CD4-positive, alpha-beta memory T cell (primary cell): Measurements from ENCODE around the gene IQSEC3. TPM values are rescaled to one million over a fixed set of nuclear protein-coding genes. Genes with fewer than 3 reads are reported as not detected.

Source experiments
- CTCF ChIA-PET: fragments of 350-600 bp; sonication (Branson Sonifier 250); formaldehyde crosslinking; loops from one replicate; lab custom pipeline; 2021; ENCODE audit warnings: inconsistent platforms; ENCODE audit not compliant: partially characterized antibody; lab: Charles Lee
- POLR2A ChIA-PET: fragments of 350-600 bp; sonication (Branson Sonifier 250); formaldehyde crosslinking; loops from one replicate; lab custom pipeline; 2021; ENCODE audit not compliant: partially characterized antibody; lab: Charles Lee
- DNase-seq, 5 donors: peaks; one replicate each; pipeline versions ENCODE4 v3.0.0 to v3.0.0-alpha.2; 2020 to 2022; ENCODE audit warnings: mixed read lengths in 1 of 5
- H3K27ac ChIP-seq: one replicate; pipeline ENCODE4 v1.7.0; 2013; ENCODE audit warnings: low read depth, low read length
- H3K27me3 ChIP-seq: 2 replicates; pipeline ENCODE4 v1.7.0; 2013; ENCODE audit warnings: mild to moderate bottlenecking, low read length, moderate library complexity; ENCODE audit not compliant: insufficient read depth
- H3K36me3 ChIP-seq: 2 replicates; pipeline ENCODE4 v1.7.0; 2013; ENCODE audit warnings: mild to moderate bottlenecking, low read length, moderate library complexity; ENCODE audit not compliant: insufficient read depth
- H3K4me1 ChIP-seq: 2 replicates; pipeline ENCODE4 v1.7.0; 2013; ENCODE audit warnings: mild to moderate bottlenecking, low read length, moderate library complexity; ENCODE audit not compliant: insufficient read depth
- H3K4me3 ChIP-seq, 2 donors: one replicate each; pipeline ENCODE4 v1.7.0; 2013; ENCODE audit warnings: low read length in 2 of 2, mild to moderate bottlenecking in 1 of 2
- H3K9me3 ChIP-seq, 2 donors: one replicate each; pipeline ENCODE4 v1.7.0; 2013; ENCODE audit warnings: low read length in 2 of 2, control low read depth in 1 of 2; ENCODE audit not compliant: control insufficient read depth in 1 of 2
- H3K27ac Mint-ChIP-seq, 7 donors: one replicate each; pipeline ENCODE4 v1.8.0; 2020 to 2021; ENCODE audit warnings: mixed read lengths in 7 of 7, mild to moderate bottlenecking in 6 of 7, inconsistent platforms in 3 of 7, moderate library complexity in 3 of 7
- H3K27me3 Mint-ChIP-seq, 2 donors: one replicate each; pipeline ENCODE4 v1.8.0; 2020 to 2021; ENCODE audit warnings: mixed read lengths in 2 of 2
- H3K36me3 Mint-ChIP-seq, 2 donors: one replicate each; pipeline ENCODE4 v1.8.0; 2020 to 2021; ENCODE audit warnings: mixed read lengths in 2 of 2, inconsistent platforms in 1 of 2, mild to moderate bottlenecking in 1 of 2
- H3K4me1 Mint-ChIP-seq, 4 donors: one replicate each; pipeline ENCODE4 v1.8.0; 2020 to 2021; ENCODE audit warnings: mixed read lengths in 4 of 4, mild to moderate bottlenecking in 1 of 4
- H3K4me3 Mint-ChIP-seq, 8 donors: one replicate each; pipeline ENCODE4 v1.8.0; 2020 to 2021; ENCODE audit warnings: mixed read lengths in 8 of 8, mild to moderate bottlenecking in 7 of 8, moderate library complexity in 6 of 8, inconsistent platforms in 3 of 8
- H3K9me3 Mint-ChIP-seq, 8 donors: one replicate each; pipeline ENCODE4 v1.8.0; 2020 to 2021; ENCODE audit warnings: mixed read lengths in 8 of 8, mild to moderate bottlenecking in 5 of 8, inconsistent platforms in 3 of 8, moderate library complexity in 1 of 8
- intact Hi-C: fragments of 100-400 bp; cut with micrococcal nuclease; formaldehyde crosslinking; loops from one replicate; pipeline ENCODE4 v1.15.1; 2023
- polyA plus RNA-seq, 2 donors: library from polyadenylated mRNA; unstranded; fragments of 300-500 nt; fragmentation: Illumina TruSeq; gene quantifications; one replicate each; pipeline ENCODE4 v1.2.3, GENCODE V29; 2021
- total RNA-seq, 2 experiments: library from RNA; stranded (reverse); gene quantifications; one replicate each; pipeline ENCODE4 v1.2.3, GENCODE V29; 2021

Gene IQSEC3
- total and polyA plus RNA-seq, 4 experiments from 2014 or later: 0.84 to 0.91 TPM; not detected in 2

GRCh38 chr12:96543-96942 is 30.0 kb downstream of the IQSEC3 start:
- H3K9me3 Mint-ChIP-seq: peaks cover 0 to 5% (median under 1%) of the 10 kb centered on the region in 8 donors
- no peak overlapping the region for H3K4me3 Mint-ChIP-seq
- H3K4me1 ChIP-seq: no peaks in the 10 kb centered on the region
- no peaks in the 10 kb centered on the region for H3K9me3 ChIP-seq
- H3K4me3 ChIP-seq: no peak overlapping the region
- H3K27me3 Mint-ChIP-seq: peaks cover 15 to 17% of the 10 kb centered on the region in 2 donors
- no peaks in the 10 kb centered on the region for H3K36me3 Mint-ChIP-seq
- H3K27me3 ChIP-seq: no peaks in the 10 kb centered on the region
- H3K4me1 Mint-ChIP-seq: no peaks in the 10 kb centered on the region
- no peak overlapping the region for H3K27ac ChIP-seq
- CTCF ChIA-PET: no interaction called here
- intact Hi-C loops: no loop called here
- POLR2A ChIA-PET: no interaction called here
- no peak overlapping the region for H3K27ac Mint-ChIP-seq
- no peak for DNase-seq
- H3K36me3 ChIP-seq: no peaks in the 10 kb centered on the region

- Mint-ChIP-seq H3K4me3 (no peak overlapping the region), H3K27me3 (peaks cover 15 to 18% of the 10 kb centered on the region in 2 donors), H3K27ac (no peak overlapping the region), H3K4me1 (peaks cover 0 to 2% (median 0%) of the 10 kb centered on the region in 4 donors), H3K36me3 (no peaks in the 10 kb centered on the region), H3K9me3 (peaks cover 0 to under 1% (median 0%) of the 10 kb centered on the region in 8 donors)
- Histone ChIP-seq H3K27ac (no peak overlapping the region), H3K36me3 (no peaks in the 10 kb centered on the region), H3K27me3 (no peaks in the 10 kb centered on the region), H3K9me3 (no peaks in the 10 kb centered on the region), H3K4me1 (peaks cover under 1% of the 10 kb centered on the region), H3K4me3 (no peak overlapping the region)
- DNase-seq: no peak
- intact Hi-C loops: no loop called here
- ChIA-PET CTCF (no interaction called here), POLR2A (no interaction called here)
These were observed 32.4 kb downstream of the IQSEC3 start for GRCh38 chr12:98924-99352.

- ChIA-PET POLR2A (no interaction called here), CTCF (no interaction called here)
- no peak overlapping the region for H3K4me3 Mint-ChIP-seq
- Histone ChIP-seq H3K4me3 (no peak overlapping the region), H3K36me3 (no peaks in the 10 kb centered on the region), H3K27ac (no peak overlapping the region), H3K4me1 (peaks cover 7% of the 10 kb centered on the region), H3K9me3 (no peaks in the 10 kb centered on the region), H3K27me3 (no peaks in the 10 kb centered on the region)
- intact Hi-C loops: no loop called here
- peak overlapping the region in 1 of 7 donors; percentile 67 for H3K27ac Mint-ChIP-seq
- peaks cover 0 to 2% (median 0%) of the 10 kb centered on the region in 4 donors for H3K4me1 Mint-ChIP-seq
- H3K27me3 Mint-ChIP-seq: peaks cover 15 to 18% of the 10 kb centered on the region in 2 donors
- H3K9me3 Mint-ChIP-seq: no peaks in the 10 kb centered on the region
- DNase-seq: no peak
- H3K36me3 Mint-ChIP-seq: no peaks in the 10 kb centered on the region
These were observed 33.0 kb downstream of the IQSEC3 start for GRCh38 chr12:99605-100004.

- peaks cover 13 to 19% of the 10 kb centered on the region in 2 donors for H3K27me3 Mint-ChIP-seq
- Histone ChIP-seq H3K27me3 (no peaks in the 10 kb centered on the region), H3K4me3 (no peak overlapping the region), H3K4me1 (peaks cover 7% of the 10 kb centered on the region), H3K9me3 (no peaks in the 10 kb centered on the region), H3K36me3 (no peaks in the 10 kb centered on the region), H3K27ac (no peak overlapping the region)
- DNase-seq: no peak
- H3K36me3 Mint-ChIP-seq: no peaks in the 10 kb centered on the region
- CTCF ChIA-PET: no interaction called here
- no peaks in the 10 kb centered on the region for H3K9me3 Mint-ChIP-seq
- intact Hi-C loops: no loop called here
- POLR2A ChIA-PET: no interaction called here
- peaks cover 0 to 2% (median 0%) of the 10 kb centered on the region in 4 donors for H3K4me1 Mint-ChIP-seq
- no peak overlapping the region for H3K4me3 Mint-ChIP-seq
- no peak overlapping the region for H3K27ac Mint-ChIP-seq
These were observed 35.7 kb downstream of the IQSEC3 start for GRCh38 chr12:101969-102878.

GRCh38 chr12:102879-103168 is 36.3 kb downstream of the IQSEC3 start:
- no peak overlapping the region for H3K4me3 Mint-ChIP-seq
- no peak overlapping the region for H3K27ac ChIP-seq
- POLR2A ChIA-PET: no interaction called here

GRCh38 chr12:103169-103981 is 36.8 kb downstream of the IQSEC3 start:
- H3K4me3 ChIP-seq: no peak overlapping the region
- CTCF ChIA-PET: no interaction called here
- Mint-ChIP-seq H3K4me3 (no peak overlapping the region), H3K36me3 (no peaks in the 10 kb centered on the region), H3K27me3 (peaks cover 13 to 15% of the 10 kb centered on the region in 2 donors), H3K9me3 (no peaks in the 10 kb centered on the region), H3K4me1 (peaks cover 0 to 2% (median 0%) of the 10 kb centered on the region in 4 donors), H3K27ac (no peak overlapping the region)
- intact Hi-C loops: no loop called here
- H3K27me3 ChIP-seq: no peaks in the 10 kb centered on the region
- H3K4me1 ChIP-seq: peaks cover 7% of the 10 kb centered on the region
- no peaks in the 10 kb centered on the region for H3K9me3 ChIP-seq
- no peak for DNase-seq
- POLR2A ChIA-PET: no interaction called here
- no peak overlapping the region for H3K27ac ChIP-seq
- no peaks in the 10 kb centered on the region for H3K36me3 ChIP-seq

More at GRCh38 chr12:102879-103168, 36.3 kb downstream of the IQSEC3 start:
- H3K27me3 Mint-ChIP-seq: peaks cover 11 to 19% of the 10 kb centered on the region in 2 donors
- H3K27me3 ChIP-seq: no peaks in the 10 kb centered on the region
- H3K9me3 ChIP-seq: no peaks in the 10 kb centered on the region
- no peaks in the 10 kb centered on the region for H3K36me3 Mint-ChIP-seq
- H3K4me1 Mint-ChIP-seq: peaks cover 0 to 2% (median 0%) of the 10 kb centered on the region in 4 donors
- no peaks in the 10 kb centered on the region for H3K9me3 Mint-ChIP-seq
- no peak overlapping the region for H3K4me3 ChIP-seq
- DNase-seq: no peak
- no peaks in the 10 kb centered on the region for H3K36me3 ChIP-seq
- no peak overlapping the region for H3K27ac Mint-ChIP-seq
- CTCF ChIA-PET: no interaction called here
- peaks cover 7% of the 10 kb centered on the region for H3K4me1 ChIP-seq
- intact Hi-C loops: no loop called here

- H3K27ac Mint-ChIP-seq: no peak overlapping the region
- H3K9me3 ChIP-seq: no peaks in the 10 kb centered on the region
- no peak overlapping the region for H3K4me3 ChIP-seq
- H3K4me1 ChIP-seq: peaks cover 7% of the 10 kb centered on the region
- no peak overlapping the region for H3K4me3 Mint-ChIP-seq
- intact Hi-C loops: no loop called here
- H3K27ac ChIP-seq: no peak overlapping the region
- H3K4me1 Mint-ChIP-seq: peaks cover 0 to 6% (median 4%) of the 10 kb centered on the region in 4 donors
- POLR2A ChIA-PET: no interaction called here
- H3K36me3 ChIP-seq: no peaks in the 10 kb centered on the region
- H3K9me3 Mint-ChIP-seq: no peaks in the 10 kb centered on the region
- DNase-seq: peak in 2 of 5 donors; percentile 13 to 16
- no peaks in the 10 kb centered on the region for H3K36me3 Mint-ChIP-seq
- CTCF ChIA-PET: no interaction called here
- H3K27me3 Mint-ChIP-seq: peaks cover 16% of the 10 kb centered on the region in 2 donors
- H3K27me3 ChIP-seq: no peaks in the 10 kb centered on the region
These were observed 38.0 kb downstream of the IQSEC3 start for GRCh38 chr12:104551-105081.
